AG10803 (cell line): Measurements from ENCODE around the gene HEXB.

Experiments used
- DNase-seq: peaks from one replicate; pipeline ENCODE4 v3.0.0; 2010; ENCODE audit warnings: low read depth
- H3K4me3 ChIP-seq: 2 replicates; pipeline ENCODE4 v1.5.1; 2011; ENCODE audit warnings: mild to moderate bottlenecking, low read length, control low read depth
- TF ChIP-seq, protein P1 (sequence below): conservative IDR thresholded peaks from 2 replicates; pipeline ENCODE4 v1.5.1; 2011; ENCODE audit warnings: mild to moderate bottlenecking, low read length, control low read depth, inconsistent platforms

The HEXB gene

DNA sequence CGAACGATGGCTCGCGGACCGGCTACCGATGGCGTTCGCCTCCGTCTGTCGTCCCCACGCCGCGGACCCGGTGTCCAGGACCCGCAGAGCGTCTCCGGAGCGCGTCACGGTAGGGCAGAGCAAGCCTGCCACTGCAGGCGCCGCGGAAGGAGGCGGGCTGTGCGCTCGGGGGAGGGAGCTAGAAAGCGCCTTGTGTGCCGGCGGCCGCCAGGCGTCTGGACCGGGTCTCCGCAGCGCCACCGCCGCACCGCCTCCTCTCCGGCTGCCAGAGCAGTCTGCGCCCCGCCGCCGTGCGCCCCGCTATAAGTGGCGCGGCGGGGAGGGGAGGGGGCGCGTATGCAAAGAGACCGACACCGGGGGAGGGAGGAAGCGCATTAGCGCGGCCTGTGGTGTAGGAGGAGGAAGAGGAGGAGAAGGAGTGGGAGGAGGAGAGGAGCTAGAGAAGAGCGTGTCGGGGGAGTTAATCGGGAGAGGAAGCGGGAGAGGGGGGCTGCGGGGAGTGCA, 44.5 kb upstream of the HEXB start, which contains the start of gene ENC1:
Gene ENC1, minus strand, starts transcription at position 279 of the 504 bp plus-strand sequence. CDS start 4,243 bp downstream, outside the sequence.
- DNase-seq, result peak; percentile 86
- TF ChIP-seq, protein P1, sequence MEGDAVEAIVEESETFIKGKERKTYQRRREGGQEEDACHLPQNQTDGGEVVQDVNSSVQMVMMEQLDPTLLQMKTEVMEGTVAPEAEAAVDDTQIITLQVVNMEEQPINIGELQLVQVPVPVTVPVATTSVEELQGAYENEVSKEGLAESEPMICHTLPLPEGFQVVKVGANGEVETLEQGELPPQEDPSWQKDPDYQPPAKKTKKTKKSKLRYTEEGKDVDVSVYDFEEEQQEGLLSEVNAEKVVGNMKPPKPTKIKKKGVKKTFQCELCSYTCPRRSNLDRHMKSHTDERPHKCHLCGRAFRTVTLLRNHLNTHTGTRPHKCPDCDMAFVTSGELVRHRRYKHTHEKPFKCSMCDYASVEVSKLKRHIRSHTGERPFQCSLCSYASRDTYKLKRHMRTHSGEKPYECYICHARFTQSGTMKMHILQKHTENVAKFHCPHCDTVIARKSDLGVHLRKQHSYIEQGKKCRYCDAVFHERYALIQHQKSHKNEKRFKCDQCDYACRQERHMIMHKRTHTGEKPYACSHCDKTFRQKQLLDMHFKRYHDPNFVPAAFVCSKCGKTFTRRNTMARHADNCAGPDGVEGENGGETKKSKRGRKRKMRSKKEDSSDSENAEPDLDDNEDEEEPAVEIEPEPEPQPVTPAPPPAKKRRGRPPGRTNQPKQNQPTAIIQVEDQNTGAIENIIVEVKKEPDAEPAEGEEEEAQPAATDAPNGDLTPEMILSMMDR, result peak; percentile 39

GRCh38 chr5:74640954-74641734, 43.9 kb upstream of the HEXB start:
- TF ChIP-seq, protein P1, result no peak; the same call in 1 of the 2 replicates
- H3K4me3 ChIP-seq, result peak overlapping the region; percentile 93
- peak; percentile 64 for DNase-seq

More for the DNA sequence above, 44.5 kb upstream of the HEXB start, which contains the start of gene ENC1:
- peak within 1 kb of the TSS; percentile 93 for H3K4me3 ChIP-seq

DNA sequence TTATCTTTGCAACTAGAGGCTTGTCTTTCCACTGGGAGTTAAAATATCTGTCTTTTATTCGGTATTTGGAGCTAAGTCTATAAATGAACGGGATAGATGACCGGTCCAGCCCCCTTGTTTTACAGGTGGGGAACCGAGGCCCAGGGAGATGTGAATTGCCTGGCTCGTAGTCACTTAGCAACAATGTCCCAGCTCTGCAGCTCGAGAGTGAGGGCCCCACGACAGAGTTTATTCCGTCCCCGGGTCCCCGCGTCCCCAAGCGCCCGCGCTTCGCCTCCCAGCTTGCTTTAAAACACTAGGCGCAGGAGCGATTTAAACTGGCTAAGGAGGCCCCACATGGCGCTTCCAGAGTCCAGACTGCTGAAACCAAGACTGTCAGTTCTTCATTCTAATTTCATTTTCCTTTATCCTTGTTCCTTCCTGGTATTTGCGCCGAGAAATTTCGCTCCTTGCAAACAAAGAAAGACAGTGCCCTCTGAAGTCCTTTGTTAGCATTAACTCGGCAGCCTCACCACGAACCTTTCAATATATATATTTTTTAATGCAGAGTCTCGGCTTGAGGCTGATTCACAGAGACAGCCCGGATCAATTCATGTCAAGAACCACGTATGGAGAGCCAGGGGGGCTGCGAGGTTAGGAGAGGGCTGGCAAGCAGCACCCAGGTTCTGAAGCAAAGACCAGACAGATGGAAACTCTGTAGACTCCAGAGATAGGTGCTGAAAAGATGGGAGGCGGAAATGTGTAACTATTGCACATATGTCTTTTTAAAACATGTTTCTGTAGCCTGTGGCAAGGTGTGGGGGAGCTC, 43.1 kb upstream of the HEXB start:
- DNase-seq, result peak; percentile 86
- H3K4me3 ChIP-seq, result peak overlapping the region; percentile 93
- TF ChIP-seq, protein P1, result peak; percentile 77

DNA sequence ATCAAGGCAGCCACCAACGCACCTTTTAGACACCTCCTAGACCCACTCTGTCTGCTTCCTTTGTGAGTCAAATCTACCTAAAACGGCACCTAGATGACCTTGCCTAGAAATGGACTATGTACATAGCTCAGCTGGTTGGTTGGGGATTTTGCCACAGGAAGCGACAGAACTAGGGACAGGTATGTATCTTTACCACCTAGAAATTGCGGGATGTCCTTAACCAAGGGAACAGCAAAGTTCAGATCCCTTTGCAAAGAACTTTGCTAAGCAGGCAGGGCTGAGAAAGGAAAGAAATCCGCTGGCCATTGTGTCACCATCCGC, 42.5 kb upstream of the HEXB start:
- TF ChIP-seq, protein P1, result no peak
- DNase-seq, result no peak
- H3K4me3 ChIP-seq, result no peak overlapping the region

DNA sequence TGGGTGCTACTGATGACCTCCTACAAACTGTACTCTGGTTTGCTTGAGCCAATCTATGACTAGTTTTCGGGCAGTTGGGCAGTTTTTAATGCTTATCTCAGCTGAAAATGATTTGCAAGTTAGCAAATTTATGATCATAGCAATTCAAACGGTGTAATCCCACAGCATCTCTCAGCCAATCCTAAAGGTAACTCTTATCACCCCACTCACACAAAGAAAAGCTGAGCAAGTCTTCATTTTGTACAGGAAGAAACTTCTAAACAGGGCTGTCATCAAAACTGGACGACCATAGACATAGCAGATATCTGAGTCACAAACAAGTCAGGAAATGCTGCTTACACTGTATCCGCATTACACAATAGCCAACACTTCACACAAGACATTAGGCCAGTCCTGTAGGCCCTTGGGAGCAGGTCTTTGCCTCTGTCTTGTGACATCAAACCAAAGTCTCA, 41.9 kb upstream of the HEXB start:
- no peak overlapping the region for H3K4me3 ChIP-seq
- peak; percentile 97 for DNase-seq
- TF ChIP-seq, protein P1, result no peak

DNA sequence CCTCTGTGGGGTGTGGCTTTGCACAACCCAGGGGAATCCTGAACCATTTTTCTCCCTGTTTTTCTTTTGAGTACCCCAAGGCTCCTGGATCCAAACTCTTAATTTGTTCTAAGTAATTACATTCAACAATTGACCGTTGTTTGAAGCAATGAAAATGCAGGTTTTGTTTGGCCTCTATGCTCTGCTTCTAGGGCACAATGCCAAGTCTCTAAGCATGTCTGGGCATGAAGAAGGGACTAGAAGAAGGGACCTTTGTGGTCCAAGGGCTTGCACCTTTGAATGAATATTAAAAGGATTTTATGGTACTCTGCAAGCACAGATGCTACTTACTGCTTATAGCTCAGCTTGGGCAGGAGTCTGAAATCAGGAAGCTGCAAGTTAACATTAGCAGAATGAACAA, 37.9 kb upstream of the HEXB start:
- H3K4me3 ChIP-seq, result no peak overlapping the region
- TF ChIP-seq, protein P1, result no peak
- DNase-seq, result no peak
